Measurements from ENCODE around the gene PLOD1.

PLOD1 gene

GRCh38 chr1:11979028-11979850, 44.7 kb downstream of the PLOD1 start:
- DNase-seq (ENCODE audit: low read depth): no peak

DNA sequence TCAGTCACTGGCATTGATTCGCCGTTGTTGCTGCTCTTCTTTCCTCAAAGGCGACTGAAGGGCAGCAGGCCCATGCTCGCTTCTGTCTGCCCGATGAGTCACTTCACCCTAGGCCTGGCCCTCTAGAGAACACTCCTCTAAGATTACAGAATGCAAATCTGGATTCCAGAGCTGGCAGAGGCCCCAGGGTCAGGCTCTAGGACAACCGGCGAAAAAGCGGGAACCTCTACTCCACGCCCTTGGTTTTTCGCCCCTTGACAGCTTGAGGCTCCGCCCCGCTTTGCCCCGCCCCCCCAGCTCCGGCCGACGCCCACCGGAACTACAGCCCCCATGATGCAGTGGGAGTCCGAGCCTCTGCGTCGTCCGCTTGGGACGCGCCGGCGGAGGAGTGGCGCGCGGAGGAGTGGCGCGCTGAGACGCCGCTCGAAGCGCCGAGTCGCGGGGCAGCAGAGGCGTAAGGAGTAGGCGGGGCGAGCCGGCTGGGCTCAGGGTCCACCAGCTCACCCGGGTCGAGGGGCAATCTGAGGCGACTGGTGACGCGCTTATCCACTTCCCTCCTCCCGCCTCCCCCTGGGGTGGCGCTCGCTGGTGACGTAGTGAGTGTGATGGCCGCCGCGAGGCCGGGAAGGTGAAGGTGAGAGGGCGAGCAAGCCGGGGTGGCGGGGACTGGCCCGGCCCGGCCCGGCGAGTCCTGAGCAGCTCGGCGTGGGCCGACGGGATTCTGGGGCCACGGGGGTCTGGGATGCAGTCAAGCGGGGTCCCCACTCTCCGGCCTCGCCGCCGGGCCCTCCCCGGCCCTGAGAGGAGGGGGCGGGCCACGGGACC, 45.5 kb downstream of the PLOD1 start, which contains the start of gene MFN2:
TSS of gene MFN2 (plus strand) at position 594 of the 825 bp plus-strand sequence. CDS start 8,725 bp downstream, outside the sequence.
- DNase-seq (ENCODE audit: low read depth): peak; percentile 97

GRCh38 chr1:11980676-11980972, 46.1 kb downstream of the PLOD1 start:
- no peak for DNase-seq (ENCODE audit: low read depth)

- no peak for DNase-seq (ENCODE audit: low read depth)
Observed at GRCh38 chr1:11981378-11982009, 47.0 kb downstream of the PLOD1 start.

DNA sequence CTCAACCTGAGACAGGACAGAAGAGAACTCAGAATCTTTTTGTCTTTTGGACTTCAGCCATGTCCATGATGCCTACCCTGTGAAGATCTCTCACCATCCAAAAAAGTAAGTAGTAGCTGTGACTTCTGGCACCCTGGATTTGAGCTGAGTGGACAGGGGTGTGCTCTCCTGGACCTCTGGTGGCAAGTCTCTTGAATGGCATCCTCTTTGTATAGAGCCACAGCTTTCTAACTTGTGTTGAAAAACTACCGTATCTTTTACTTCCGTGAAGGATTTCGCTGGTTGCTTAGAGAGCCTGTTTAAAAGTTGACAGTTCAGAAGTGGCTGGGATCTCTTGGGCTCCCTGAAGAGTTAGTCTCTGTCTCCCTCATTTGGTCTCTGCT, 47.5 kb downstream of the PLOD1 start:
- DNase-seq (ENCODE audit: low read depth): peak; percentile 39

DNA sequence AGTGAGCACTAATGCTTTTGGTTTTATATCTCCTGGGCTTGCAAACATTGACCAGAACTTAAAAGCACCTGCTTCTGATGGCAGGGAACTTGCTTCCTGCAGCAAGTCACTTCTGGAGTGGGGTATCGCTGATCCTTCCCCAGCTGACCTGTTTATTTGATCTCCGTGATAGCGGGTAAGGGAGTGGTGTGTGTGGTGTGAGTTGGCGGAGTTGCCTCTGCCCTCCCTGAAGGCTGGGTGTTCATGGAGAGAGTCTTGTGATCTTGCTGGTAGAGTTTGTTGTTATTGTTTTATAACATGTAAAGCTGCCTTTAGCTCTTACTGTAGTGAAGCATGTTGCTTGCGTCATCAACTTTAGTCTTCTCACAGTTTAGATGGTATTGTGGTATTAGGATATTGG, 49.6 kb downstream of the PLOD1 start:
- DNase-seq (ENCODE audit: low read depth): no peak

GRCh38 chr1:11984576-11984975, 50.1 kb downstream of the PLOD1 start:
- DNase-seq (ENCODE audit: low read depth): no peak

DNA sequence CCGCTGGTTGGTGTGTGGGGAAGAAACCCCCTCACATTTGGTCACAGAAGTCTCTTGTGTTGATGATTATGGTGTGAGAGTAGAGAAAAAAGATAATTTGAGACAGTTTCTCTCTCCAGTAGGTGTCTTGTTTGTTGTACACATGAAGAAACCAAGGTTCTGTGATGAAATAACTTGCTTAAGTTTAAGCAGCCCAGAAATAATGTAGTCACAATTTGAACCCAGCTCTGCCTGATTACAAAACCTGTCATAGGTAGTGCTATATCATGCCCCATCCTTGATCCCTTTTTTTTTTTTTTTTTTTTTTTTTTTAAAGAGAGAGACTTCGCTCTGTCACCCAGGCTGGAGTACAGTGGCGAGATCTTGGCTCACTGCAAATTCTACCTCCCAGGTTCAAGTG, 50.7 kb downstream of the PLOD1 start:
- DNase-seq (ENCODE audit: low read depth): no peak

GRCh38 chr1:11985851-11986250, 51.3 kb downstream of the PLOD1 start:
- peak; percentile 91 for DNase-seq (ENCODE audit: low read depth)

DNA sequence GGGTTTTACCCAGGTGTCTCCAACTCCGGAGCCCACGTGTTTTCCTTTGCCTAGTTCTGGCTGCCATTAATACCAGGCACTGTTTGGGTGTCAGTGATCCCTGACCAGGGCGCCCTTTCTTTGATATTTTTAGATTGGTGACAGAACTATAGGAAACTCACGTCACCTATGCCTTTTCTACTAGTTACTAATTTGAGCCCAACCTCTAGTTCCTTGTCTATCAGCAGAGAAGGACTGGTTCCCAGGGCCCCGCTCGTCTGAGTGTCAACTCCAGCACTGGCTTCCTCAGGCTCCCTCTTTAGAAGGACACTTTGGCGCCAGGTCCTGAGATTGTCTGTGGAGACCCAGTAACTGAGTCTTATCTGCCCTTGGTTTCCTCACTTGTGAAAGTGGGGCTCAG, 55.2 kb downstream of the PLOD1 start:
- DNase-seq (ENCODE audit: low read depth): no peak

DNA sequence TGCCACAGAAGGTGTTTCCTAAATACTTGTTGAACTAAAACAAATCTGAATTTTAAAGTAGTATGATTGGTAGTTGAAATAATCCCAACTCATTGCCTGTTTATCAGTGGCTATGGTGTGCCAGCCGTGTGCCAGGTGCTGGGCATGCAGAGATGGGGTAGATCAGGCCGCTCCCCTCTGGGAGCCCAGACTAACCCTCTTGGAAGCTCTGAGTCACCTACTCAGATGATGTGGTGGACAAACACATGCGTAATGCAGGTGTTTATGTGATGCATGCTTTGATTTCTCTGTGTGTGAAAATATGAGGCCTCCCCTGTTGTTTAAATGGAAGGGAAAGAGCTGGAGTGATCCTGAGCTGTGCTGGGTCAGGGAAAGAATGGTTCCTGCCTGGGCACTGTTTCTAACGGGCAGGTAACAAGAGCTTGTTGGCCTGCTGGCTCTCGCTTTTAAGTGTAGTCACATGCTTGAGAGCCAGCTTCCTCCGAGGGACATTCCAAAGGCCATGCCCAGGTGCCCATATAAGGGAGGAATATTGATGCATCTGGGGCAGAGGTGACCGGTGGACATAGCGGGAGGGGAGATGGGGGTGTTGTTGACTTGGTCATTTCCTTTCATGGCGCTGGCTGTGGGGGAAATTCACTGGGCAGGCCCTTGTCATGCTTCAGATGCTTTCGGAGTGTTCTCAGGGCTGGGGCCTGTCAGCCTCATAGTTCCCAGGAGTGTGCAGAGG, 56.0 kb downstream of the PLOD1 start:
- peak; percentile 46 for DNase-seq (ENCODE audit: low read depth)

DNA sequence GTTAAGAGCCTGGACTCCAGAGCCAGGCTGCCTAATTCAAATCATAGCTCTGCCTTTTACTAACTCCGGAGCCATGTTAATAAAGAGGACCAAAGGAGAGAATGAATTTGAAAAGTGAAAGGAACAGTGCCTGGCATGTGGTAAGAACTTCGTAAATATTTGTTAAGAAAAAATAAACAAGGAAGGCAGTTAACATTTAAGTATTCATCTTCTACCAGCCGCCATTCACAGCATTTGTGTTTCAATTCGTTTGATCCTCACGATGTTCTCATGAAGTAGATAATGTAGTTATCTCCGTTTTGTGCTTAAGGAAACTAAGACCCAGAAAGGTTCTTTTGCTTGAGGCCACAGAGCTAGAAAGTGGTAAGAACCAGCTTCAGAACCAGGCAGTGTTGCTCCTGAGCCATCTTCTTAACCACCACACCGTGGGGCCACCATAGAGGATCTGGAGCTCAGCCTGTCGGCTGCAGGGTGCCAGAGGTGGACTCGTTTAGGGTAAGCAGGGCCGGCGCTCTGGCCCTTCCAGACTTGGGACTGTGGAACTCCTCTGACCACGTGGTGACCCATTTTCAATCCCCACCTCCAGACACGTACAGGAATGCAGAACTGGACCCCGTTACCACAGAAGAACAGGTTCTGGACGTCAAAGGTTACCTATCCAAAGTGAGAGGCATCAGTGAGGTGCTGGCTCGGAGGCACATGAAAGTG, 57.6 kb downstream of the PLOD1 start:
- DNase-seq (ENCODE audit: low read depth): no peak

DNA sequence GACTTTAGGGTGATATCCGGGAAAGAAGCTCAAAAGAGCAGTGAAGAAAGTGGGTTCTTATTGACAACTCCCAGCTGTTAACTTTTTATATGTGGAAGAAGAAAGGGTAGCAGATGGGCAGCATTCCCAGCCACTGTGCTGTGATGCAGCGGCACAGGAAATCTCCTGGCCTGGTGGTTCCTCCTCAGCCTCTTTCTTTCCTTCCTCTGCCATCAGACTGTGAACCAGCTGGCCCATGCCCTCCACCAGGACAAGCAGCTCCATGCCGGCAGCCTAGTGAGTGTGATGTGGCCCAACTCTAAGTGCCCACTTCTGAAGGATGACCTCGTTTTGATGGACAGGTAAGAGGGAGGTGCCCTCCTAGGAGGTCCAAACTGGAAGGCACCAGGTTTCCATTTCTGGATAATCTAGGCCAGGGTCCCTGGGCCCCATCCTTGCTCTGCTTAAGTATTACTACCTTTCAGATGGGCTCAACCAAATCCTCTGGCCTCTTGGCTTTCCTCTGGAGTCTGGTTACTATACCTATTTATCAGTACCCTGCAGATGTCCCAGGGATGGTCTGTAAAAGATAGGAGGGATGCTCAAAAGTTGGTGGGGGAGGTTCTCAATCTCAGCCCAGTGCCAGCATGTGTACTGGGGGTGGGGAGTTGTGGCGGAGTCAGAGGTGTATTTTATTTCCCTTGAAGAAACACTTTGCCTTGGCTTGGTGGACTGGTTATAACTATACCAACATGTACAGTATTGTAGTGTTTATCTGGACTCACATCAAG, 62.7 kb downstream of the PLOD1 start:
- no peak for DNase-seq (ENCODE audit: low read depth)

DNA sequence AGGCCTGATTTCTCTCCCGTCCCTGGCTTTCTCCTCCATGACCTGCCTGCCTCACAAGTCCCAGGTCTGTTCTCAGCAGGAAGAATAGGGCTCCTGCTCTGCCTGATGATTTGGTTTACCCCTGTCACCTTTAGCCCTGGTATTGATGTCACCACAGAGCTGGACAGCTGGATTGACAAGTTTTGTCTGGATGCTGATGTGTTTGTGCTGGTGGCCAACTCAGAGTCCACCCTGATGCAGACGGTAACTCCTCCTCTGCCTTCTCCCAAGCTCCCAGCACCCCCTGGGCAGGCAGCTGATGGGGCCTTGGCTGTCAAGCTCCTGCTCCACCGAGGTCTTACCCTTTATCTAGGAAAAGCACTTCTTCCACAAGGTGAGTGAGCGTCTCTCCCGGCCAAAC, 64.1 kb downstream of the PLOD1 start:
- no peak for DNase-seq (ENCODE audit: low read depth)

DNA sequence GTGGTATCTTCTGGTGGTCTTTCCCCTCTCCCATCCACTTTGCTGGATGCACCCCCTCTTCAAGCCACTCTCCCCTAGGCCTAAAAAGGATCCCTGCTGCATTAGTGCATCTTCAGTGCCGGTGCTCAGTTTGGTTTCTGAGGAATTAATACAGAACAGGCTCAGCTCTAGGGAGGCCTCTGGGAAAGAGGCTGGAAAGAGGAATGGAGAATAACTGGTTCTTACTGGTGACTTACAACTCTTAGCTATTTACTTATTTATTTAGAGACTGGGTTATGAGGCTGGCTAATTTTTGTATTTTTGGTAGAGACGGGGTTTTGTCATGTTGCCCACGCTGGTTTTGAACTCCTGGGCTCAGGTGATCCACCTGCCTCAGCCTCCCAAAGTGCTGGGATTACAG, 64.7 kb downstream of the PLOD1 start:
- DNase-seq (ENCODE audit: low read depth): no peak

GRCh38 chr1:12001249-12001917, 66.9 kb downstream of the PLOD1 start:
- DNase-seq (ENCODE audit: low read depth): peak; percentile 47

- peak; percentile 24 for DNase-seq (ENCODE audit: low read depth)
Observed at GRCh38 chr1:12001996-12002493, 67.5 kb downstream of the PLOD1 start.

DNA sequence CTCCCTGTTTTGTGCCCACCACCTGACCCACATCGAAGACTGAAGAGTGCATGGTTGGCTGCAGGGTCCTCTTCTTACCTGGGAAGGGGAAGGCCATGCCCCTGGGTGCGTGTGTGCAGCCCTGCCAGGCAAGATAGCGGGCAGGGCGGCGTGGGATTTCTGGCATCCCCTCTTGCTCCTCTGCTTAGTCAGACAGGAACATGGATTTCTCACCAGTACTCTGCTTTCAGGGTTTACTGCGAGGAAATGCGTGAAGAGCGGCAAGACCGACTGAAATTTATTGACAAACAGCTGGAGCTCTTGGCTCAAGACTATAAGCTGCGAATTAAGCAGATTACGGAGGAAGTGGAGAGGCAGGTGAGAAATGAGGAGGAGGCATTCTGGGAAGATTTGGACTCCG, 69.2 kb downstream of the PLOD1 start:
- DNase-seq (ENCODE audit: low read depth): no peak

DNA sequence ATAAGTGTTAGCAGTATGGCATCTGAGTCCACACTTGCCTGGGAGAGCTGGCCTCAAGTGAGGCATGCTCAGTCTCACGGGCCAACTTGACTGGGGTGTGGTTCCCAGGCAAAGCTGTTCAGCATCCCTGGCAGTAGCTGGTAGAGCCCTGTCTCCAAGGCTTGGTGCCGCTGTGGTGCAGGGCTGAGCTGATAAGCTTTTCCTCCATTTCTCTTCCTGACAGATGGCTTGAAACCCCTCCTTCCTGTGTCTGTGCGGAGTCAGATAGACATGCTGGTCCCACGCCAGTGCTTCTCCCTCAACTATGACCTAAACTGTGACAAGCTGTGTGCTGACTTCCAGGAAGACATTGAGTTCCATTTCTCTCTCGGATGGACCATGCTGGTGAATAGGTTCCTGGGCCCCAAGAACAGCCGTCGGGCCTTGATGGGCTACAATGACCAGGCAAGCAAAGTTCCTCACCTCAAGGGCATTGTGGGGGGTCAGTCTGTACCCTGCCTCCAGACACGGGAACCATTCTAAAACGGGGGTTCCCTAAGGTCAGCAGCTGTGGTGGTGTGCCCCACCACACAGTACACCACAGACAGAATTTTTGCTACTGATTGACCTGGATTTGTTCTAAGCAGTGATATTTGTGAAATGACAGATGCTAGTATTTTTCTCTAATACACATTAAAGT, 71.1 kb downstream of the PLOD1 start:
- DNase-seq (ENCODE audit: low read depth): no peak

Measured in iris pigment epithelial cell (primary cell).